ENCODE data around the gene CAPN2. TPM values are rescaled to one million over a fixed set of nuclear protein-coding genes. Genes with fewer than 3 reads are reported as not detected.

The CAPN2 gene
- total RNA-seq, 2 experiments from 2014 or later, result not detected

GRCh38 chr1:223669003-223669795, 43.1 kb upstream of the CAPN2 start:
- H3K4me3 ChIP-seq (ENCODE audit: low read depth, low read length, poor library complexity, severe bottlenecking), result no peak overlapping the region
- H4K20me1 ChIP-seq (ENCODE audit: insufficient read depth, low read length), result no peaks in the 10 kb centered on the region
- no peak overlapping the region for H3K27ac ChIP-seq (ENCODE audit: low read depth, low read length, poor library complexity, severe bottlenecking)
- H3K9me2 ChIP-seq (ENCODE audit: insufficient read depth, low read length), result no peaks in the 10 kb centered on the region
- no peak overlapping the region for H2AFZ ChIP-seq (ENCODE audit: low read length)
- H3K79me2 ChIP-seq (ENCODE audit: insufficient read depth, low read depth, low read length), result no peaks in the 10 kb centered on the region
- no peak overlapping the region for H3K4me2 ChIP-seq (ENCODE audit: low read length)
- H3K9me3 ChIP-seq (ENCODE audit: low read length), result no peaks in the 10 kb centered on the region
- no peak for DNase-seq (ENCODE audit: low spot score)
- BruUV-seq (replicated peaks), result no TSS peak
- CTCF ChIA-PET (ENCODE audit: unreplicated experiment), result no interaction called here
- H3K36me3 ChIP-seq (ENCODE audit: insufficient read depth, low read length), result no peaks in the 10 kb centered on the region
- POLR2A ChIA-PET, result no interaction called here
- TF ChIP-seq EZH2phosphoT487 (IDR thresholded peaks at IDR 0.05; ENCODE audit: borderline replicate concordance, low read depth, low read length), result no peak
- no peak for TF ChIP-seq CTCF (conservative IDR thresholded peaks at IDR 0.05; ENCODE audit: low read length)
- intact Hi-C loops (cut with micrococcal nuclease; ENCODE audit: unreplicated experiment), result no loop called here
- no peaks in the 10 kb centered on the region for H3K4me1 ChIP-seq (ENCODE audit: insufficient read depth, low read length, poor library complexity, severe bottlenecking)

- POLR2A ChIA-PET, result no interaction called here
- intact Hi-C loops (cut with micrococcal nuclease; ENCODE audit: unreplicated experiment), result no loop called here
- H3K4me1 ChIP-seq (ENCODE audit: insufficient read depth, low read length, poor library complexity, severe bottlenecking), result no peaks in the 10 kb centered on the region
- peak; percentile 8 for DNase-seq (ENCODE audit: low spot score)
- H2AFZ ChIP-seq (ENCODE audit: low read length), result no peak overlapping the region
- H3K27ac ChIP-seq (ENCODE audit: low read depth, low read length, poor library complexity, severe bottlenecking), result no peak overlapping the region
- TF ChIP-seq CTCF (conservative IDR thresholded peaks at IDR 0.05; ENCODE audit: low read length) (peak; percentile 63), EZH2phosphoT487 (IDR thresholded peaks at IDR 0.05; ENCODE audit: borderline replicate concordance, low read depth, low read length) (no peak)
- H3K9me2 ChIP-seq (ENCODE audit: insufficient read depth, low read length), result no peaks in the 10 kb centered on the region
- CTCF ChIA-PET (ENCODE audit: unreplicated experiment), result no interaction called here
- H3K79me2 ChIP-seq (ENCODE audit: insufficient read depth, low read depth, low read length), result no peaks in the 10 kb centered on the region
- H3K4me3 ChIP-seq (ENCODE audit: low read depth, low read length, poor library complexity, severe bottlenecking), result no peak overlapping the region
- no TSS peak for BruUV-seq (replicated peaks)
- H3K4me2 ChIP-seq (ENCODE audit: low read length), result no peak overlapping the region
- no peaks in the 10 kb centered on the region for H4K20me1 ChIP-seq (ENCODE audit: insufficient read depth, low read length)
- H3K36me3 ChIP-seq (ENCODE audit: insufficient read depth, low read length), result no peaks in the 10 kb centered on the region
- no peaks in the 10 kb centered on the region for H3K9me3 ChIP-seq (ENCODE audit: low read length)
Measured at GRCh38 chr1:223670458-223671159, 41.7 kb upstream of the CAPN2 start.

Measured in OCI-LY7 (cell line).